H54 (cell line): ENCODE data around the gene ZBTB12.

ENCODE experiments used
- DNase-seq: peaks from one replicate; pipeline ENCODE4 v3.0.0; 2011; ENCODE audit warnings: low spot score, mixed read lengths; ENCODE audit not compliant: insufficient read length
- FAIRE-seq: peaks from 3 replicates; lab custom pipeline; 2011; peaks lifted over from hg19 to GRCh38; lab: Jason Lieb, UNC
- POLR2A ChIP-seq: IDR thresholded peaks from 2 replicates; pipeline ENCODE4 v1.6.1; 2011; ENCODE audit warnings: low read depth, mild to moderate bottlenecking, low read length

Gene ZBTB12

GRCh38 chr6:31901953-31902643 is at the start of gene ZBTB12:
Gene ZBTB12, minus strand, starts transcription at chr6:31902086. Its CDS starts 781 bp downstream, at chr6:31901305.
- TF ChIP-seq POLR2A = peak; percentile 34; the same call in 1 of the 2 replicates
- DNase-seq (peak; percentile 86), FAIRE-seq (peak; percentile 30)

- FAIRE-seq (no peak), DNase-seq (no peak)
- TF ChIP-seq POLR2A = no peak
Observed at GRCh38 chr6:31949926-31950548, 48.2 kb upstream of the ZBTB12 start.

- FAIRE-seq (no peak), DNase-seq (peak; percentile 46)
- no peak for TF ChIP-seq POLR2A
Observed at GRCh38 chr6:31948753-31949413, 47.0 kb upstream of the ZBTB12 start.

GRCh38 chr6:31948306-31948705 is 46.4 kb upstream of the ZBTB12 start:
- TF ChIP-seq POLR2A = no peak
- FAIRE-seq (no peak), DNase-seq (no peak)

GRCh38 chr6:31947864-31948263 is 46.0 kb upstream of the ZBTB12 start:
- no peak for TF ChIP-seq POLR2A

GRCh38 chr6:31947070-31947675 is 45.3 kb upstream of the ZBTB12 start:
- no peak for FAIRE-seq
- no peak for DNase-seq
- TF ChIP-seq POLR2A = no peak

More at GRCh38 chr6:31947864-31948263, 46.0 kb upstream of the ZBTB12 start:
- DNase-seq (no peak), FAIRE-seq (no peak)

- TF ChIP-seq POLR2A = no peak
- DNase-seq (no peak), FAIRE-seq (no peak)
Observed at GRCh38 chr6:31946370-31946885, 44.5 kb upstream of the ZBTB12 start.

- FAIRE-seq (peak; percentile 64), DNase-seq (peak; percentile 96)
- no peak for TF ChIP-seq POLR2A
Observed at GRCh38 chr6:31945507-31946369, 43.9 kb upstream of the ZBTB12 start, which contains the start of gene CFB. Gene CFB, plus strand, starts transcription at chr6:31946095. Its CDS starts 127 bp downstream, at chr6:31946222.

- no peak for DNase-seq
- no peak for FAIRE-seq
- TF ChIP-seq POLR2A = no peak
Observed at GRCh38 chr6:31945154-31945506, 43.2 kb upstream of the ZBTB12 start.

GRCh38 chr6:31943742-31944141 is 41.9 kb upstream of the ZBTB12 start:
- FAIRE-seq = no peak
- TF ChIP-seq POLR2A = no peak
- DNase-seq = no peak

GRCh38 chr6:31940256-31940664 is 38.4 kb upstream of the ZBTB12 start:
- no peak for FAIRE-seq
- DNase-seq = no peak
- no peak for TF ChIP-seq POLR2A

GRCh38 chr6:31935823-31936222 is 33.9 kb upstream of the ZBTB12 start:
- no peak for TF ChIP-seq POLR2A
- FAIRE-seq (no peak), DNase-seq (no peak)

GRCh38 chr6:31935021-31935420 is 33.1 kb upstream of the ZBTB12 start:
- no peak for TF ChIP-seq POLR2A
- FAIRE-seq = no peak

More at GRCh38 chr6:31935021-31935420, 33.1 kb upstream of the ZBTB12 start:
- DNase-seq = no peak
